Neural cell (in vitro differentiated cells): ENCODE data around the gene GATC. TPM values are rescaled to one million over a fixed set of nuclear protein-coding genes. Genes with fewer than 3 reads are reported as not detected.

Experiments used
- H2AFZ ChIP-seq: fragments of 200-600, 300-800 bp; sonication (generic), shearing (Covaris generic); 2 replicates; pipeline ENCODE4 v1.6.0; 2014; ENCODE audit warnings: low read depth, mild to moderate bottlenecking, antibody characterized with exemption, low read length, moderate library complexity
- H3F3A ChIP-seq: fragments of 200-600 bp; shearing (Covaris generic); 2 replicates; pipeline ENCODE4 v1.6.1; 2016; ENCODE audit warnings: mild to moderate bottlenecking, moderate library complexity, mixed read lengths, antibody characterized with exemption, low read length; ENCODE audit not compliant: insufficient read depth, poor library complexity, severe bottlenecking
- H3K27ac ChIP-seq: fragments of 200-600, 300-800 bp; sonication (generic), shearing (Covaris generic); 2 replicates; pipeline ENCODE4 v1.5.1; 2014; ENCODE audit warnings: mild to moderate bottlenecking, low read length, moderate library complexity
- H3K27me3 ChIP-seq: fragments of 300-800, 200-600 bp; sonication (generic), shearing (Covaris generic); 2 replicates; pipeline ENCODE4 v1.6.0; 2014; ENCODE audit warnings: mild to moderate bottlenecking, low read depth, low read length, moderate library complexity; ENCODE audit not compliant: insufficient read depth
- H3K36me3 ChIP-seq: fragments of 300-800, 200-600 bp; sonication (generic), shearing (Covaris generic); 2 replicates; pipeline ENCODE4 v1.5.1; 2014; ENCODE audit warnings: mild to moderate bottlenecking, antibody characterized with exemption, low read length, moderate library complexity; ENCODE audit not compliant: insufficient read depth
- H3K4me2 ChIP-seq: fragments of 300-800, 200-600 bp; sonication (generic), shearing (Covaris generic); 2 replicates; pipeline ENCODE4 v1.6.0; 2014; ENCODE audit warnings: mild to moderate bottlenecking, low read length
- H3K4me3 ChIP-seq: fragments of 300-800, 200-600 bp; sonication (generic), shearing (Covaris generic); 2 replicates; pipeline ENCODE4 v1.5.1; 2014; ENCODE audit warnings: mild to moderate bottlenecking, low read length, moderate library complexity
- H3K79me2 ChIP-seq: fragments of 200-600 bp; shearing (Covaris generic); replicated peaks from 2 replicates; pipeline ENCODE4 v1.6.0; 2014; ENCODE audit warnings: mild to moderate bottlenecking, low read length, moderate library complexity; ENCODE audit not compliant: insufficient read depth
- H3K9ac ChIP-seq: fragments of 300-800, 200-600 bp; sonication (generic), shearing (Covaris generic); 2 replicates; pipeline ENCODE4 v1.6.1; 2016; ENCODE audit warnings: mild to moderate bottlenecking, low read length, mixed read lengths
- H3K9me2 ChIP-seq: fragments of 200-600 bp; shearing (Covaris generic); 2 replicates; pipeline ENCODE4 v1.6.1; 2016; ENCODE audit warnings: mild to moderate bottlenecking, low read length, mixed read lengths; ENCODE audit not compliant: insufficient read depth
- H3K9me3 ChIP-seq: fragments of 200-600, 300-800 bp; sonication (generic), shearing (Covaris generic); 2 replicates; pipeline ENCODE4 v1.6.1; 2016; ENCODE audit warnings: mild to moderate bottlenecking, mixed run types, low read length, moderate library complexity, mixed read lengths
- H4K20me1 ChIP-seq: fragments of 200-600 bp; shearing (Covaris generic); 2 replicates; pipeline ENCODE4 v1.6.1; 2016; ENCODE audit warnings: mild to moderate bottlenecking, mixed run types; ENCODE audit not compliant: insufficient read depth
- CTCF ChIP-seq: fragments of 450-650 bp; IDR thresholded peaks from 2 replicates; pipeline ENCODE4 v1.5.1; 2014; ENCODE audit warnings: antibody characterized with exemption, mild to moderate bottlenecking, moderate library complexity; ENCODE audit not compliant: poor library complexity, severe bottlenecking
- EP300 ChIP-seq: fragments of 450-650 bp; conservative IDR thresholded peaks from 2 replicates; pipeline ENCODE4 v1.6.1; 2014; ENCODE audit warnings: antibody characterized with exemption, mild to moderate bottlenecking, moderate library complexity; ENCODE audit not compliant: poor library complexity, severe bottlenecking
- EZH2 ChIP-seq: fragments of 200-600, 300-800 bp; shearing (Covaris generic), sonication (generic); IDR thresholded peaks from 2 replicates; pipeline ENCODE4 v1.6.1; 2014; ENCODE audit warnings: antibody characterized with exemption, low read length, borderline replicate concordance, mild to moderate bottlenecking; ENCODE audit not compliant: insufficient read depth, poor library complexity, severe bottlenecking
- MXI1 ChIP-seq: fragments of 450-650 bp; conservative IDR thresholded peaks from 2 replicates; pipeline ENCODE4 v1.6.1; 2014; ENCODE audit warnings: antibody characterized with exemption, mild to moderate bottlenecking; ENCODE audit not compliant: poor library complexity, severe bottlenecking
- POLR2AphosphoS5 ChIP-seq: IDR thresholded peaks from 2 replicates; pipeline ENCODE4 v1.6.1; 2012
- RAD21 ChIP-seq: fragments of 450-650 bp; conservative IDR thresholded peaks from 2 replicates; pipeline ENCODE4 v1.6.1; 2014; ENCODE audit warnings: antibody characterized with exemption, mild to moderate bottlenecking, moderate library complexity
- REST ChIP-seq: IDR thresholded peaks from 2 replicates; pipeline ENCODE4 v1.6.1; 2012; ENCODE audit warnings: borderline replicate concordance
- SMC3 ChIP-seq: fragments of 450-650 bp; conservative IDR thresholded peaks from 2 replicates; pipeline ENCODE4 v1.6.1; 2014; ENCODE audit warnings: antibody characterized with exemption, mild to moderate bottlenecking, moderate library complexity; ENCODE audit not compliant: poor library complexity
- TAF1 ChIP-seq: IDR thresholded peaks from 2 replicates; pipeline ENCODE4 v1.6.1; 2012; ENCODE audit warnings: low read depth
- polyA plus RNA-seq: library from polyadenylated mRNA; depleted of rRNA; stranded (reverse); fragments of >200 nt; gene quantifications from 2 replicates; pipeline ENCODE4 v1.2.3, GENCODE V29; 2014

GATC gene
- polyA plus RNA-seq, 1 donor from 2014 or later = 45.3 TPM

GRCh38 chr12:120408771-120409170 is 37.5 kb upstream of the GATC start:
- no peak overlapping the region for H3K4me3 ChIP-seq
- no peaks in the 10 kb centered on the region for H3K36me3 ChIP-seq
- H3K27me3 ChIP-seq = no peaks in the 10 kb centered on the region
- H3K4me2 ChIP-seq = no peak overlapping the region
- no peaks in the 10 kb centered on the region for H3K79me2 ChIP-seq
- no peaks in the 10 kb centered on the region for H3K9me2 ChIP-seq
- no peaks in the 10 kb centered on the region for H3K9me3 ChIP-seq
- H3K27ac ChIP-seq = no peak overlapping the region
- no peaks in the 10 kb centered on the region for H4K20me1 ChIP-seq
- no peaks in the 10 kb centered on the region for H3F3A ChIP-seq
- no peak overlapping the region for H3K9ac ChIP-seq
- TF ChIP-seq POLR2AphosphoS5 (no peak), EZH2 (no peak), RAD21 (no peak), REST (no peak), TAF1 (no peak), SMC3 (no peak), EP300 (no peak), CTCF (no peak), MXI1 (no peak)
- no peak overlapping the region for H2AFZ ChIP-seq

- no peak overlapping the region for H2AFZ ChIP-seq
- H3K27me3 ChIP-seq = no peaks in the 10 kb centered on the region
- H3K27ac ChIP-seq = no peak overlapping the region
- no peaks in the 10 kb centered on the region for H3K36me3 ChIP-seq
- no peak overlapping the region for H3K4me2 ChIP-seq
- no peak overlapping the region for H3K9ac ChIP-seq
- no peak overlapping the region for H3K4me3 ChIP-seq
- no peaks in the 10 kb centered on the region for H3K79me2 ChIP-seq
- H4K20me1 ChIP-seq = no peaks in the 10 kb centered on the region
- H3K9me3 ChIP-seq = no peaks in the 10 kb centered on the region
- no peaks in the 10 kb centered on the region for H3K9me2 ChIP-seq
- TF ChIP-seq TAF1 (no peak), RAD21 (no peak), EP300 (no peak), EZH2 (no peak), CTCF (no peak), SMC3 (no peak), MXI1 (no peak), REST (no peak), POLR2AphosphoS5 (no peak)
- H3F3A ChIP-seq = no peaks in the 10 kb centered on the region
Observed at GRCh38 chr12:120412421-120412820, 33.8 kb upstream of the GATC start.
